HG02763 (cell line): ENCODE measurements around the gene TCTN1.
"Not testable (repeated sequence)": the region's sequence is repeated elsewhere in the genome, so short reads cannot be mapped to it uniquely, and the experiment has no call there.

Experiments
- ATAC-seq: cut with Tn5 transposase; IDR thresholded peaks from one replicate; pipeline ENCODE4 v1.9.1; 2021; ENCODE audit warnings: mild to moderate bottlenecking, moderate library complexity; ENCODE audit not compliant: unreplicated experiment

Gene TCTN1

GRCh38 chr12:110637869-110638441 is 24.0 kb downstream of the TCTN1 start:
- ATAC-seq: no peak

- no peak for ATAC-seq
Measured at GRCh38 chr12:110638796-110639195, 24.9 kb downstream of the TCTN1 start.

GRCh38 chr12:110639336-110640141 is 25.6 kb downstream of the TCTN1 start:
- no peak for ATAC-seq

GRCh38 chr12:110640275-110641025 is 26.5 kb downstream of the TCTN1 start:
- ATAC-seq: no peak

- no peak for ATAC-seq
Measured at GRCh38 chr12:110641521-110641920, 27.6 kb downstream of the TCTN1 start.

- peak; percentile 65 for ATAC-seq
Measured at GRCh38 chr12:110647631-110648040, 33.7 kb downstream of the TCTN1 start.

GRCh38 chr12:110649341-110649847 is 35.5 kb downstream of the TCTN1 start:
- ATAC-seq: no peak

GRCh38 chr12:110654238-110654637 is 40.3 kb downstream of the TCTN1 start:
- not testable (repeated sequence) for ATAC-seq

GRCh38 chr12:110656071-110656655 is 42.2 kb downstream of the TCTN1 start:
- ATAC-seq: no peak

GRCh38 chr12:110657747-110658146 is 43.8 kb downstream of the TCTN1 start:
- ATAC-seq: no peak

GRCh38 chr12:110658242-110658641 is 44.3 kb downstream of the TCTN1 start:
- ATAC-seq: no peak

GRCh38 chr12:110658878-110659277 is 44.9 kb downstream of the TCTN1 start:
- ATAC-seq: no peak

GRCh38 chr12:110661337-110661972 is 47.5 kb downstream of the TCTN1 start:
- peak; percentile 85 for ATAC-seq

- ATAC-seq: no peak
Measured at GRCh38 chr12:110666892-110667291, 53.0 kb downstream of the TCTN1 start.

- ATAC-seq: no peak
Measured at GRCh38 chr12:110667671-110668070, 53.7 kb downstream of the TCTN1 start.

GRCh38 chr12:110668480-110669192 is 54.7 kb downstream of the TCTN1 start:
- ATAC-seq: no peak

- ATAC-seq: no peak
Measured at GRCh38 chr12:110669193-110669502, 55.2 kb downstream of the TCTN1 start.

- peak; percentile 37 for ATAC-seq
Measured at GRCh38 chr12:110670161-110670701, 56.3 kb downstream of the TCTN1 start.

- ATAC-seq: no peak
Measured at GRCh38 chr12:110676171-110676570, 62.2 kb downstream of the TCTN1 start.
